Measurements from ENCODE around the gene KAT7. TPM values are rescaled to one million over a fixed set of nuclear protein-coding genes. Genes with fewer than 3 reads are reported as not detected.

KAT7 gene
- total RNA-seq, 4 donors from 2014 or later, result 32.6 to 49.8 (median 45.2) TPM

- no peaks in the 10 kb centered on the region for H3K27me3 ChIP-seq
- no peak overlapping the region for H3K4me3 ChIP-seq
- intact Hi-C loops (cut with DNase I; ENCODE audit: low total_unique reads), result no loop called here
- peaks cover 0 to under 1% of the 10 kb centered on the region in 2 donors for H3K4me1 ChIP-seq
- in situ Hi-C loops (cut with MboI; ENCODE audit: low sequenced_read_pairs in 4 of 4), result loop anchor here in 2 of 4 donors (5.0 to 25.0 kb wide), 2 partner anchors 210 to 935 kb away; partner anchors contain the start of genes ANKRD40 (in 1 of the 2) and LUC7L3 (in 1 of the 2)
- TF ChIP-seq POLR2A (IDR thresholded peaks at IDR 0.05), result no peak
- TF ChIP-seq, protein P1, sequence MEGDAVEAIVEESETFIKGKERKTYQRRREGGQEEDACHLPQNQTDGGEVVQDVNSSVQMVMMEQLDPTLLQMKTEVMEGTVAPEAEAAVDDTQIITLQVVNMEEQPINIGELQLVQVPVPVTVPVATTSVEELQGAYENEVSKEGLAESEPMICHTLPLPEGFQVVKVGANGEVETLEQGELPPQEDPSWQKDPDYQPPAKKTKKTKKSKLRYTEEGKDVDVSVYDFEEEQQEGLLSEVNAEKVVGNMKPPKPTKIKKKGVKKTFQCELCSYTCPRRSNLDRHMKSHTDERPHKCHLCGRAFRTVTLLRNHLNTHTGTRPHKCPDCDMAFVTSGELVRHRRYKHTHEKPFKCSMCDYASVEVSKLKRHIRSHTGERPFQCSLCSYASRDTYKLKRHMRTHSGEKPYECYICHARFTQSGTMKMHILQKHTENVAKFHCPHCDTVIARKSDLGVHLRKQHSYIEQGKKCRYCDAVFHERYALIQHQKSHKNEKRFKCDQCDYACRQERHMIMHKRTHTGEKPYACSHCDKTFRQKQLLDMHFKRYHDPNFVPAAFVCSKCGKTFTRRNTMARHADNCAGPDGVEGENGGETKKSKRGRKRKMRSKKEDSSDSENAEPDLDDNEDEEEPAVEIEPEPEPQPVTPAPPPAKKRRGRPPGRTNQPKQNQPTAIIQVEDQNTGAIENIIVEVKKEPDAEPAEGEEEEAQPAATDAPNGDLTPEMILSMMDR (IDR thresholded peaks at IDR 0.05 in 4 of 5, conservative IDR thresholded peaks at IDR 0.05 in 1 of 5), result no peak
- no peak overlapping the region for H3K27ac ChIP-seq
- no peak for ATAC-seq
- no peaks in the 10 kb centered on the region for H3K9me3 ChIP-seq
- no peaks in the 10 kb centered on the region for H3K36me3 ChIP-seq
- no peak for DNase-seq
These were observed 10.9 kb upstream of the KAT7 start for GRCh38 chr17:49777563-49777962.

GRCh38 chr17:49779156-49779738 lies 9.2 kb upstream of the KAT7 start:
- peaks cover 11 to 13% of the 10 kb centered on the region in 2 donors for H3K4me1 ChIP-seq
- H3K36me3 ChIP-seq, result no peaks in the 10 kb centered on the region
- no peak overlapping the region for H3K4me3 ChIP-seq
- no peak overlapping the region for H3K27ac ChIP-seq
- H3K9me3 ChIP-seq, result no peaks in the 10 kb centered on the region
- DNase-seq, result no peak
- H3K27me3 ChIP-seq, result no peaks in the 10 kb centered on the region
- no peak for TF ChIP-seq POLR2A (IDR thresholded peaks at IDR 0.05)
- TF ChIP-seq, protein P1 (IDR thresholded peaks at IDR 0.05 in 4 of 5, conservative IDR thresholded peaks at IDR 0.05 in 1 of 5), result no peak
- intact Hi-C loops (cut with DNase I; ENCODE audit: low total_unique reads) (no loop called here), in situ Hi-C loops (cut with MboI; ENCODE audit: low sequenced_read_pairs in 4 of 4) (loop anchor here in 2 of 4 donors (5.0 to 25.0 kb wide), 2 partner anchors 212 to 933 kb away; partner anchors contain the start of genes ANKRD40 (in 1 of the 2) and LUC7L3 (in 1 of the 2))
- no peak for ATAC-seq

- Histone ChIP-seq H3K36me3 (no peaks in the 10 kb centered on the region), H3K27me3 (no peaks in the 10 kb centered on the region), H3K4me3 (no peak overlapping the region), H3K4me1 (peaks cover 11 to 13% of the 10 kb centered on the region in 2 donors), H3K27ac (no peak overlapping the region), H3K9me3 (no peaks in the 10 kb centered on the region)
- in situ Hi-C loops (cut with MboI; ENCODE audit: low sequenced_read_pairs in 4 of 4) (loop anchor here in 2 of 4 donors (5.0 to 25.0 kb wide), 4 partner anchors 72 to 933 kb away; partner anchors contain the start of genes ANKRD40 (in 1 of the 2), LUC7L3 (in 1 of the 2) and SLC35B1 (in 1 of the 2)), intact Hi-C loops (cut with DNase I; ENCODE audit: low total_unique reads) (no loop called here)
- DNase-seq (no peak), ATAC-seq (peak; percentile 68 to 73)
- no peak for TF ChIP-seq POLR2A (IDR thresholded peaks at IDR 0.05)
- TF ChIP-seq, protein P1 (IDR thresholded peaks at IDR 0.05 in 4 of 5, conservative IDR thresholded peaks at IDR 0.05 in 1 of 5), result peak in 4 of 5 experiments; percentile 35 to 49 (median 44)
These were observed 8.7 kb upstream of the KAT7 start for GRCh38 chr17:49779739-49780231.

DNA sequence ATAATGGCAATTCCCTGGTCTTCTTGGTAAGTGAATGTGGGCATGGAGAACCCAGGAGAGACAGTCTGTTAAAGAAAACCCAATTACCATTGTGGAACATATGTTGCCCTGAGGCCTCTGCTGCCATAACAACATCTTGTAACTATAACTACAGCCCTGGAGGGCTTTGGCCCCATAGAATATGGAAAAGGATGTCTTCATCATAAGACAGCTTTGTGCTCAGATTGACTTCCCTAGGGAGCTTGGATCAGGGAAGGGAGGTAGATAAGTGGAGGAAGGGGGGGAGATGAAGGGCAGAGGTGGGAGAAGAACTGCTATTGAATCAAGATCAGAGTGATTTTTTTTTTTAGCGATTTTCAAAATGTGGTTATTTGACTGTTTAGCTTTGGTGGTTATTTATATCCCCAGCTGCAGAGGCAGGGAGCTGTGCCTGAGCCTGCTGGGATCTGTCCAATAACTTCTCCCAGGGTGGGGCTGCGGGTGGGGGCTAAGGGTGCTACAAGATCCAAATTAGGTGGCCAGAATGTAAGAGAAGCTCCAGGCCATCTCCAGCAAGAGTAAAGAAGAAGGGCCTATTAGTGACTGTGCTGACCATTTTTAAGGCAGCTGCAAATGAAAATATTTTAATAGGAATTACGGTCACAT lies 5.3 kb upstream of the KAT7 start:
- H3K27ac ChIP-seq, result peak overlapping the region; percentile 24 to 62 (median 51)
- intact Hi-C loops (cut with DNase I; ENCODE audit: low total_unique reads) (no loop called here), in situ Hi-C loops (cut with MboI; ENCODE audit: low sequenced_read_pairs in 4 of 4) (loop anchor here in 2 of 4 donors (5.0 to 25.0 kb wide), 3 partner anchors 76 to 929 kb away; partner anchors contain the start of genes ANKRD40 (in 1 of the 2), LUC7L3 (in 1 of the 2) and SLC35B1 (in 1 of the 2))
- H3K36me3 ChIP-seq, result no peaks in the 10 kb centered on the region
- TF ChIP-seq, protein P1 (IDR thresholded peaks at IDR 0.05 in 4 of 5, conservative IDR thresholded peaks at IDR 0.05 in 1 of 5), result no peak
- TF ChIP-seq POLR2A (IDR thresholded peaks at IDR 0.05), result no peak
- no peak for DNase-seq
- H3K4me1 ChIP-seq, result peaks cover 17 to 22% of the 10 kb centered on the region in 2 donors
- ATAC-seq, result no peak
- H3K9me3 ChIP-seq, result no peaks in the 10 kb centered on the region
- no peaks in the 10 kb centered on the region for H3K27me3 ChIP-seq
- H3K4me3 ChIP-seq, result no peak overlapping the region

Measured in gastrocnemius medialis (tissue), 4 donors.